Vagina (tissue), 2 donors: Measurements from ENCODE around the gene ASTN2. TPM values are rescaled to one million over a fixed set of nuclear protein-coding genes. Genes with fewer than 3 reads are reported as not detected.

Experiments used
- DNase-seq, 2 donors: peaks; one replicate each; pipeline ENCODE4 v3.0.0-alpha.2; 2017; ENCODE audit errors: extremely low spot score in 2 of 2
- H3K27ac ChIP-seq: fragments of 200-600 bp; sonication (generic); one replicate; pipeline ENCODE4 v1.5.1; 2019
- H3K27me3 ChIP-seq: fragments of 200-600 bp; sonication (generic); one replicate; pipeline ENCODE4 v1.5.1; 2019
- H3K36me3 ChIP-seq, 2 donors: fragments of 200-600 bp; sonication (generic); one replicate each; pipeline ENCODE4 v1.5.1; 2017 to 2019
- H3K4me1 ChIP-seq: fragments of 200-600 bp; sonication (generic); one replicate; pipeline ENCODE4 v1.5.1; 2019
- H3K4me3 ChIP-seq, 2 donors: fragments of 200-600 bp; sonication (generic); 1 replicate in 1 of 2; 2 replicates in 1 of 2; pipeline ENCODE4 v1.5.1; 2016 to 2019
- H3K9me3 ChIP-seq: fragments of 200-600 bp; sonication (generic); one replicate; pipeline ENCODE4 v1.5.1; 2019
- CTCF ChIP-seq, 3 experiments: fragments of 450-650 bp in 2 of 3; fragments of 200-600 bp in 1 of 3; sonication (generic) in 1 of 3; IDR thresholded peaks; one replicate each; pipeline ENCODE4 v1.5.1; 2017 to 2019; ENCODE audit warnings: antibody characterized with exemption in 3 of 3, mild to moderate bottlenecking in 2 of 3, moderate library complexity in 2 of 3
- POLR2A ChIP-seq, 2 donors: fragments of 450-650 bp; IDR thresholded peaks; one replicate each; pipeline ENCODE4 v1.6.1; 2017; ENCODE audit warnings: antibody characterized with exemption in 2 of 2, mild to moderate bottlenecking in 2 of 2, moderate library complexity in 2 of 2
- POLR2AphosphoS5 ChIP-seq, 2 donors: sonication (generic); formaldehyde crosslinking; IDR thresholded peaks; one replicate each; pipeline ENCODE4 v1.9.0; 2017; ENCODE audit warnings: antibody characterized with exemption in 2 of 2, mild to moderate bottlenecking in 2 of 2, low read depth in 1 of 2; ENCODE audit not compliant: insufficient read depth in 1 of 2
- intact Hi-C: fragments of 100-400 bp; cut with DNase I; formaldehyde crosslinking; loops from one replicate; pipeline ENCODE4 v1.15.1; 2023
- total RNA-seq: library from RNA; depleted of rRNA; stranded (reverse); fragments of >200 nt; gene quantifications from one replicate; pipeline ENCODE4 v1.2.3, GENCODE V29; 2016

Gene ASTN2
- total RNA-seq, 1 donor from 2014 or later: 4.4 TPM

DNA sequence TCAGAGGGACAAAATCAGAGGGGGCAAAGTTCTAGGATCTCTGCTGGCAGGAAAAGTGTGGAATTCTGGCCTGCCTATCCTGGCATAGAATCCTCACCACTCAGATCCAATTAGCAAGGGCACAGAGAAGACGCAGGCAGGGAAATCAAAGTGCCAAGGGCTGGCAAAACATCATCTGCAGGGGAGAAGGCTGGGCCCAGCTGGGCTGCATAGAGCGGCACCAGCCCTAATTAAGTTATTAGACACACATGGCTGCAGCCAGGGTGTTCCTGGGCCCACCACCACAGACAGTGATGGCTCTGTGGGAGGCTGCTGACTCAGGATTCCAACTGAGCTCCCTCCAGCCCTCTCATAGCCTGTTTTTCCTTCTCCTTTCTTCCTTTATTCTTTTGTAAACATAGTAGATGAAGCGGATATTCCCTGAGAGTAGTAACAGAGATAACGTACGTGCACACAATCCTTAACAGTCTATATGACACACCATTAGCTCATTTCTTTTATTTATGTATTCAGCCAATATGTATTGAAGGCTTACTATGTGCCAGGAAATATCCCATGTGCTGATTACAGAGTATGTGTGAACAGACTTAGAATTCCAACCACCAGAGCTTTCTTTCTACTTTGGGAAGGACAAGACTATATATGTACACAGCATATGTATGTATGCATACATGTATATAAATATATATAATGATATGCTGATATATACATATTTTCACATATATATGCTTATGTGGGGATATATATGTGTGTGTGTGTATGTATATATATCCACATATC is 236.1 kb downstream of the ASTN2 start:
- DNase-seq: no peak
- H3K27ac ChIP-seq: no peak overlapping the region
- H3K9me3 ChIP-seq: no peaks in the 10 kb centered on the region
- H3K27me3 ChIP-seq: no peaks in the 10 kb centered on the region
- H3K36me3 ChIP-seq: no peaks in the 10 kb centered on the region
- intact Hi-C loops: no loop called here
- H3K4me3 ChIP-seq: no peak overlapping the region
- TF ChIP-seq CTCF (IDR thresholded peaks at IDR 0.05) (no peak), POLR2A (IDR thresholded peaks at IDR 0.05) (no peak), POLR2AphosphoS5 (IDR thresholded peaks at IDR 0.05; ENCODE audit: insufficient read depth in 1 of 2, low read depth in 1 of 2) (no peak)
- H3K4me1 ChIP-seq: no peaks in the 10 kb centered on the region

GRCh38 chr9:117170567-117170966 is 244.3 kb downstream of the ASTN2 start:
- intact Hi-C loops: no loop called here
- no peak for TF ChIP-seq POLR2A (IDR thresholded peaks at IDR 0.05)
- no peak for TF ChIP-seq CTCF (IDR thresholded peaks at IDR 0.05)
- no peak for TF ChIP-seq POLR2AphosphoS5 (IDR thresholded peaks at IDR 0.05; ENCODE audit: insufficient read depth in 1 of 2, low read depth in 1 of 2)
- Histone ChIP-seq H3K36me3 (no peaks in the 10 kb centered on the region), H3K27me3 (no peaks in the 10 kb centered on the region), H3K9me3 (no peaks in the 10 kb centered on the region), H3K4me1 (no peaks in the 10 kb centered on the region), H3K27ac (no peak overlapping the region), H3K4me3 (no peak overlapping the region)
- no peak for DNase-seq

- DNase-seq: no peak
- Histone ChIP-seq H3K4me3 (no peak overlapping the region), H3K27me3 (no peaks in the 10 kb centered on the region), H3K9me3 (no peaks in the 10 kb centered on the region), H3K4me1 (no peaks in the 10 kb centered on the region), H3K27ac (no peak overlapping the region), H3K36me3 (no peaks in the 10 kb centered on the region)
- no peak for TF ChIP-seq POLR2AphosphoS5 (IDR thresholded peaks at IDR 0.05; ENCODE audit: insufficient read depth in 1 of 2, low read depth in 1 of 2)
- intact Hi-C loops: no loop called here
Observed at GRCh38 chr9:117169089-117169621, 245.7 kb downstream of the ASTN2 start.

DNA sequence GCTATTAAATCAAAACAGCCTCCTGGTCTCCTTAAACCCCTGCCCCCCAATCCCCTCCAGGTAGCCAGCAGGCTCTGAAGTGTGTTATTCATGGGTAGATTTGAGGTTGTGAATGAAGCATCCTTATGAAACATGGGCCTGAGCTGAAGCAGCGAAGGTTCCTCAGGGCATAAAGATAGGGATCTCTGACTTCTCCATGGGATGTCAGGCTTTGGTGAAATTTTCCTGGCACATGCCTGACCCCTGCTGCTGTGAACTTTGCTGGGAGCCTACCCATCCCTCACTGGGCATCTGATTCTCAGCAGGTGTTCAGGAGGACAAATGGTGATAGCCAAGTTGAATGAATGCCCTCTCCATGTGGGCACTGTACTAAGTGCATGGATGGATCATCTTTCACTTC is 250.3 kb downstream of the ASTN2 start:
- Histone ChIP-seq H3K27me3 (no peaks in the 10 kb centered on the region), H3K9me3 (no peaks in the 10 kb centered on the region), H3K4me3 (no peak overlapping the region), H3K36me3 (no peaks in the 10 kb centered on the region), H3K27ac (no peak overlapping the region), H3K4me1 (no peaks in the 10 kb centered on the region)
- no peak for DNase-seq
- TF ChIP-seq POLR2A (IDR thresholded peaks at IDR 0.05) (no peak), CTCF (IDR thresholded peaks at IDR 0.05) (no peak), POLR2AphosphoS5 (IDR thresholded peaks at IDR 0.05; ENCODE audit: insufficient read depth in 1 of 2, low read depth in 1 of 2) (no peak)
- intact Hi-C loops: no loop called here

- Histone ChIP-seq H3K4me3 (no peak overlapping the region), H3K27ac (no peak overlapping the region), H3K27me3 (no peaks in the 10 kb centered on the region), H3K9me3 (no peaks in the 10 kb centered on the region), H3K4me1 (no peaks in the 10 kb centered on the region), H3K36me3 (no peaks in the 10 kb centered on the region)
- TF ChIP-seq POLR2AphosphoS5 (IDR thresholded peaks at IDR 0.05; ENCODE audit: insufficient read depth in 1 of 2, low read depth in 1 of 2) (no peak), CTCF (IDR thresholded peaks at IDR 0.05) (no peak), POLR2A (IDR thresholded peaks at IDR 0.05) (no peak)
- intact Hi-C loops: no loop called here
- no peak for DNase-seq
Observed at GRCh38 chr9:117160254-117160653, 254.6 kb downstream of the ASTN2 start.
